HG02759 (cell line): ENCODE data around the gene JAKMIP1.
"Not testable (repeated sequence)": the region's sequence is repeated elsewhere in the genome, so short reads cannot be mapped to it uniquely, and the experiment has no call there.

Experiments
- ATAC-seq: cut with Tn5 transposase; IDR thresholded peaks from one replicate; pipeline ENCODE4 v1.9.1; 2021; ENCODE audit warnings: mild to moderate bottlenecking, moderate library complexity; ENCODE audit not compliant: unreplicated experiment

Gene JAKMIP1

GRCh38 chr4:6021831-6022606, 178.3 kb downstream of the JAKMIP1 start:
- no peak for ATAC-seq

GRCh38 chr4:6020613-6021012, 179.7 kb downstream of the JAKMIP1 start:
- ATAC-seq: no peak

- no peak for ATAC-seq
Measured at GRCh38 chr4:6019316-6020263, 180.8 kb downstream of the JAKMIP1 start.

GRCh38 chr4:6018331-6018730, 182.0 kb downstream of the JAKMIP1 start, which contains the start of gene C4orf50:
C4orf50 (minus strand) TSS chr4:6018431.
- no peak for ATAC-seq

GRCh38 chr4:6017800-6018199, 182.5 kb downstream of the JAKMIP1 start:
- ATAC-seq: no peak

- no peak for ATAC-seq
Measured at GRCh38 chr4:6017030-6017429, 183.3 kb downstream of the JAKMIP1 start.

- ATAC-seq: no peak
Measured at GRCh38 chr4:6013564-6013963, 186.8 kb downstream of the JAKMIP1 start.

GRCh38 chr4:6012200-6012599, 188.1 kb downstream of the JAKMIP1 start:
- ATAC-seq: no peak

- ATAC-seq: no peak
Measured at GRCh38 chr4:6011686-6012085, 188.7 kb downstream of the JAKMIP1 start.

- no peak for ATAC-seq
Measured at GRCh38 chr4:6011271-6011671, 189.1 kb downstream of the JAKMIP1 start.

- no peak for ATAC-seq
Measured at GRCh38 chr4:6010789-6011188, 189.6 kb downstream of the JAKMIP1 start.

GRCh38 chr4:6009452-6009851, 190.9 kb downstream of the JAKMIP1 start:
- no peak for ATAC-seq

GRCh38 chr4:6008766-6009385, 191.5 kb downstream of the JAKMIP1 start:
- ATAC-seq: no peak

GRCh38 chr4:6008092-6008551, 192.2 kb downstream of the JAKMIP1 start:
- no peak for ATAC-seq

GRCh38 chr4:6005175-6005574, 195.2 kb downstream of the JAKMIP1 start:
- ATAC-seq: no peak

GRCh38 chr4:6003485-6003884, 196.9 kb downstream of the JAKMIP1 start:
- ATAC-seq: not testable (repeated sequence)

GRCh38 chr4:6002926-6003325, 197.4 kb downstream of the JAKMIP1 start:
- no peak for ATAC-seq

GRCh38 chr4:6002492-6002833, 197.9 kb downstream of the JAKMIP1 start:
- no peak for ATAC-seq

GRCh38 chr4:6001680-6002491, 198.5 kb downstream of the JAKMIP1 start:
- no peak for ATAC-seq

- ATAC-seq: no peak
Measured at GRCh38 chr4:5999830-6000365, 200.5 kb downstream of the JAKMIP1 start.
